GM18907 (cell line): ENCODE data around the gene ZNF324B.
A peak's percentile ranks its signal among the peaks of the same experiment; 100 is the strongest.
"Not testable (repeated sequence)": the region's sequence is repeated elsewhere in the genome, so short reads cannot be mapped to it uniquely, and the experiment has no call there.

Source experiments
- ATAC-seq: cut with Tn5 transposase; IDR thresholded peaks from one replicate; pipeline ENCODE4 v1.9.1; 2021; ENCODE audit warnings: mild to moderate bottlenecking, moderate library complexity; ENCODE audit not compliant: unreplicated experiment

ZNF324B gene

GRCh38 chr19:58479736-58480480 lies 28.5 kb downstream of the ZNF324B start:
- ATAC-seq: no peak

GRCh38 chr19:58480481-58480830 lies 29.0 kb downstream of the ZNF324B start:
- ATAC-seq: no peak

- ATAC-seq: no peak
These were observed 29.4 kb downstream of the ZNF324B start for GRCh38 chr19:58480831-58481230.

GRCh38 chr19:58482372-58482771 lies 30.9 kb downstream of the ZNF324B start:
- no peak for ATAC-seq

- ATAC-seq: no peak
These were observed 32.4 kb downstream of the ZNF324B start for GRCh38 chr19:58483776-58484175.

GRCh38 chr19:58484349-58484748 lies 32.9 kb downstream of the ZNF324B start:
- ATAC-seq: not testable (repeated sequence)

GRCh38 chr19:58491393-58491792 lies 40.0 kb downstream of the ZNF324B start:
- ATAC-seq: no peak

GRCh38 chr19:58492265-58492664 lies 40.8 kb downstream of the ZNF324B start:
- ATAC-seq: no peak

GRCh38 chr19:58497634-58498170 lies 46.3 kb downstream of the ZNF324B start:
- no peak for ATAC-seq

GRCh38 chr19:58498316-58499020 lies 47.0 kb downstream of the ZNF324B start:
- ATAC-seq: peak; percentile 12

- ATAC-seq: peak; percentile 90
These were observed 47.9 kb downstream of the ZNF324B start for GRCh38 chr19:58499021-58499927.

- no peak for ATAC-seq
These were observed 48.8 kb downstream of the ZNF324B start for GRCh38 chr19:58500242-58500641.
